ENCODE measurements around the gene IGF1R. TPM values are rescaled to one million over a fixed set of nuclear protein-coding genes. Genes with fewer than 3 reads are reported as not detected.

IGF1R gene
- total RNA-seq, 1 experiment from 2014 or later = 71.3 TPM

GRCh38 chr15:98978153-98978552 is 329.8 kb downstream of the IGF1R start:
- POLR2A ChIA-PET (ENCODE audit: unreplicated experiment) = no interaction called here

GRCh38 chr15:98980899-98981228 is 332.5 kb downstream of the IGF1R start:
- no peak for TF ChIP-seq EZH2 (IDR thresholded peaks at IDR 0.05; ENCODE audit: low read depth)
- no peak for TF ChIP-seq CTCF (conservative IDR thresholded peaks at IDR 0.05)
- H3K4me1 ChIP-seq (replicated peaks; ENCODE audit: insufficient read depth) = peaks cover 33% of the 10 kb centered on the region
- ChIA-PET POLR2A (ENCODE audit: unreplicated experiment) (no interaction called here), CTCF (no interaction called here)
- H3F3A ChIP-seq (ENCODE audit: insufficient read depth, low read depth) = peaks cover 26% of the 10 kb centered on the region; the same call in 1 of the 2 replicates
- no peaks in the 10 kb centered on the region for H3K9me2 ChIP-seq (ENCODE audit: insufficient read depth)
- no peaks in the 10 kb centered on the region for H3K36me3 ChIP-seq (ENCODE audit: low read depth)
- no peaks in the 10 kb centered on the region for H3K27me3 ChIP-seq (ENCODE audit: insufficient read depth, low read depth)
- no peak for DNase-seq
- H2AFZ ChIP-seq = no peak overlapping the region
- H3K4me3 ChIP-seq = no peak overlapping the region
- H3K4me2 ChIP-seq = no peak overlapping the region
- intact Hi-C loops (cut with micrococcal nuclease; ENCODE audit: unreplicated experiment) = no loop called here
- no TSS peak for BruUV-seq (replicated peaks)
- H3K27ac ChIP-seq = no peak overlapping the region
- H4K20me1 ChIP-seq (ENCODE audit: insufficient read depth) = no peaks in the 10 kb centered on the region
- H3K79me2 ChIP-seq (ENCODE audit: low read depth) = no peaks in the 10 kb centered on the region
- no peaks in the 10 kb centered on the region for H3K9me3 ChIP-seq (ENCODE audit: insufficient read depth, low read depth)

More at GRCh38 chr15:98978153-98978552, 329.8 kb downstream of the IGF1R start:
- BruUV-seq (replicated peaks) = no TSS peak
- no peaks in the 10 kb centered on the region for H3K27me3 ChIP-seq (ENCODE audit: insufficient read depth, low read depth)
- no peak overlapping the region for H3K4me3 ChIP-seq
- no peak for DNase-seq
- H3K79me2 ChIP-seq (ENCODE audit: low read depth) = no peaks in the 10 kb centered on the region
- TF ChIP-seq EZH2 (IDR thresholded peaks at IDR 0.05; ENCODE audit: low read depth) (no peak), CTCF (conservative IDR thresholded peaks at IDR 0.05) (no peak)
- H4K20me1 ChIP-seq (ENCODE audit: insufficient read depth) = no peaks in the 10 kb centered on the region
- H2AFZ ChIP-seq = no peak overlapping the region
- no peak overlapping the region for H3K27ac ChIP-seq
- H3F3A ChIP-seq (ENCODE audit: insufficient read depth, low read depth) = peaks cover 15% of the 10 kb centered on the region; the same call in 1 of the 2 replicates
- intact Hi-C loops (cut with micrococcal nuclease; ENCODE audit: unreplicated experiment) = no loop called here
- CTCF ChIA-PET = no interaction called here
- H3K9me2 ChIP-seq (ENCODE audit: insufficient read depth) = no peaks in the 10 kb centered on the region
- H3K4me1 ChIP-seq (replicated peaks; ENCODE audit: insufficient read depth) = peaks cover 18% of the 10 kb centered on the region
- no peaks in the 10 kb centered on the region for H3K9me3 ChIP-seq (ENCODE audit: insufficient read depth, low read depth)
- H3K36me3 ChIP-seq (ENCODE audit: low read depth) = no peaks in the 10 kb centered on the region
- H3K4me2 ChIP-seq = no peak overlapping the region

GRCh38 chr15:98981851-98982722 is 333.7 kb downstream of the IGF1R start:
- peak in 1 of 2 experiments; percentile 62 for DNase-seq
- no TSS peak for BruUV-seq (replicated peaks)
- ChIA-PET CTCF (interaction anchor here (1.1 kb wide), 1 partner anchor 94 kb away, joined by 5 read pairs; no protein-coding TSS in a partner anchor), POLR2A (ENCODE audit: unreplicated experiment) (no interaction called here)
- TF ChIP-seq CTCF (conservative IDR thresholded peaks at IDR 0.05) (no peak), EZH2 (IDR thresholded peaks at IDR 0.05; ENCODE audit: low read depth) (no peak)
- intact Hi-C loops (cut with micrococcal nuclease; ENCODE audit: unreplicated experiment) = no loop called here
- Histone ChIP-seq H4K20me1 (ENCODE audit: insufficient read depth) (no peaks in the 10 kb centered on the region), H3K27me3 (ENCODE audit: insufficient read depth, low read depth) (no peaks in the 10 kb centered on the region), H3K36me3 (ENCODE audit: low read depth) (no peaks in the 10 kb centered on the region), H3K9me3 (ENCODE audit: insufficient read depth, low read depth) (no peaks in the 10 kb centered on the region; the same call in 1 of the 2 replicates), H3K9me2 (ENCODE audit: insufficient read depth) (no peaks in the 10 kb centered on the region), H3K79me2 (ENCODE audit: low read depth) (no peaks in the 10 kb centered on the region), H2AFZ (peak overlapping the region; percentile 53; the same call in 1 of the 2 replicates), H3K27ac (peak overlapping the region; percentile 66), H3K4me1 (replicated peaks; ENCODE audit: insufficient read depth) (peaks cover 33% of the 10 kb centered on the region), H3F3A (ENCODE audit: insufficient read depth, low read depth) (peaks cover 26% of the 10 kb centered on the region; the same call in 1 of the 2 replicates), H3K4me2 (peak overlapping the region; percentile 49), H3K4me3 (no peak overlapping the region; the same call in 1 of the 2 replicates)
